IMR-90 (cell line): ENCODE results near the gene COLEC12. TPM values are rescaled to one million over a fixed set of nuclear protein-coding genes. Genes with fewer than 3 reads are reported as not detected.

ENCODE experiments used
- ATAC-seq: fragments of 200-7000 bp; cut with Tn5 transposase; 2 replicates; pipeline ENCODE4 v1.9.1; 2020; ENCODE audit warnings: low read depth, mild to moderate bottlenecking, moderate library complexity
- BruUV-seq: library from RNA; stranded (reverse); fragments of 400-500 nt; replicated peaks from 2 replicates; lab custom pipeline; 2021; lab: Mats Ljungman, UMichigan
- CTCF ChIA-PET: fragments of 300-600 bp; formaldehyde crosslinking; extraction: SDS; loops from one replicate; lab custom pipeline; 2021; ENCODE audit warnings: antibody characterized with exemption; lab: Yijun Ruan, JAX
- POLR2A ChIA-PET: fragments of 300-600 bp; sonication (Branson Sonifier 250); formaldehyde crosslinking; loops from one replicate; lab custom pipeline; 2022; ENCODE audit warnings: antibody characterized with exemption; ENCODE audit not compliant: unreplicated experiment; lab: Charles Lee
- DNase-seq: peaks from one replicate; pipeline ENCODE4 v3.0.0; 2013
- H2AFZ ChIP-seq: replicated peaks from 2 replicates; pipeline ENCODE3; 2013; ENCODE audit warnings: low read length, mild to moderate bottlenecking; ENCODE audit not compliant: poor library complexity
- H2AK5ac ChIP-seq: 2 replicates; pipeline ENCODE4 v1.6.1; 2013; ENCODE audit warnings: low read depth, low read length, inconsistent platforms
- H2AK9ac ChIP-seq: replicated peaks from 2 replicates; pipeline ENCODE3; 2013; ENCODE audit warnings: mild to moderate bottlenecking, low read depth, low read length, moderate library complexity; ENCODE audit not compliant: poor library complexity
- H2BK120ac ChIP-seq: 2 replicates; pipeline ENCODE4 v1.6.1; 2013; ENCODE audit warnings: low read depth, low read length, inconsistent platforms
- H2BK15ac ChIP-seq: 3 replicates; pipeline ENCODE4 v1.6.1; 2013; ENCODE audit warnings: low read depth, low read length, inconsistent platforms
- H2BK20ac ChIP-seq: 2 replicates; pipeline ENCODE4 v1.6.1; 2013; ENCODE audit warnings: low read depth, mild to moderate bottlenecking, inconsistent platforms, low read length, moderate library complexity
- H2BK5ac ChIP-seq: 2 replicates; pipeline ENCODE4 v1.6.1; 2013; ENCODE audit warnings: mild to moderate bottlenecking, low read depth, low read length, inconsistent platforms; ENCODE audit not compliant: poor library complexity, severe bottlenecking
- H3K14ac ChIP-seq: replicated peaks from 2 replicates; pipeline ENCODE4 v1.6.1; 2013; ENCODE audit warnings: low read depth, low read length, inconsistent platforms
- H3K18ac ChIP-seq: 2 replicates; pipeline ENCODE4 v1.6.1; 2013; ENCODE audit warnings: low read depth, low read length, control low read depth
- H3K23ac ChIP-seq: 2 replicates; pipeline ENCODE4 v1.6.1; 2013; ENCODE audit warnings: low read depth, low read length, inconsistent platforms
- H3K27ac ChIP-seq: 2 replicates; pipeline ENCODE4 v1.5.1; 2013; ENCODE audit warnings: mild to moderate bottlenecking, control low read depth, low read length; ENCODE audit not compliant: insufficient read depth
- H3K27me3 ChIP-seq: 2 replicates; pipeline ENCODE4 v1.6.1; 2013; ENCODE audit warnings: low read length; ENCODE audit not compliant: control insufficient read depth, insufficient read depth
- H3K36me3 ChIP-seq: 2 replicates; pipeline ENCODE4 v1.6.1; 2013; ENCODE audit warnings: low read length, mixed read lengths; ENCODE audit not compliant: control insufficient read depth, insufficient read depth
- H3K4ac ChIP-seq: 2 replicates; pipeline ENCODE4 v1.6.1; 2013; ENCODE audit warnings: low read depth, low read length, inconsistent platforms
- H3K4me1 ChIP-seq: 2 replicates; pipeline ENCODE4 v1.6.1; 2013; ENCODE audit warnings: low read length, mixed read lengths; ENCODE audit not compliant: control insufficient read depth, insufficient read depth
- H3K4me2 ChIP-seq: 2 replicates; pipeline ENCODE4 v1.6.1; 2013; ENCODE audit warnings: low read depth, mild to moderate bottlenecking, control low read depth, low read length, moderate library complexity
- H3K4me3 ChIP-seq: 2 replicates; pipeline ENCODE4 v1.5.1; 2013; ENCODE audit warnings: low read depth, mild to moderate bottlenecking, control low read depth, low read length, moderate library complexity; ENCODE audit not compliant: insufficient read depth
- H3K56ac ChIP-seq: 2 replicates; pipeline ENCODE4 v1.6.1; 2013; ENCODE audit warnings: low read length, inconsistent platforms; ENCODE audit not compliant: insufficient read depth; ENCODE audit errors: extremely low read depth
- H3K79me1 ChIP-seq, 2 experiments: 2 replicates each; pipeline ENCODE4 v1.6.1; 2013; ENCODE audit warnings: low read length in 2 of 2, inconsistent platforms in 1 of 2, low read depth in 1 of 2
- H3K9ac ChIP-seq: 2 replicates; pipeline ENCODE4 v1.6.1; 2013; ENCODE audit warnings: low read depth, low read length, control low read depth
- H3K9me1 ChIP-seq: 2 replicates; pipeline ENCODE4 v1.6.1; 2013; ENCODE audit warnings: low read length, inconsistent platforms; ENCODE audit not compliant: insufficient read depth
- H3K9me3 ChIP-seq: 2 replicates; pipeline ENCODE4 v1.6.1; 2013; ENCODE audit warnings: low read length; ENCODE audit not compliant: control insufficient read depth, insufficient read depth
- H4K20me1 ChIP-seq: 2 replicates; pipeline ENCODE4 v1.6.1; 2013; ENCODE audit warnings: low read length, inconsistent platforms; ENCODE audit not compliant: insufficient read depth
- H4K5ac ChIP-seq: 2 replicates; pipeline ENCODE4 v1.6.1; 2013; ENCODE audit warnings: mild to moderate bottlenecking, low read depth, low read length, control low read depth
- H4K8ac ChIP-seq, 2 experiments: 2 replicates each; pipeline ENCODE4 v1.6.1; 2013; ENCODE audit warnings: low read depth in 2 of 2, low read length in 2 of 2, control low read depth in 1 of 2, inconsistent platforms in 1 of 2
- H4K91ac ChIP-seq: 2 replicates; pipeline ENCODE4 v1.6.1; 2013; ENCODE audit warnings: low read depth, low read length, inconsistent platforms; ENCODE audit not compliant: insufficient read depth
- BHLHE40 ChIP-seq: fragments of 150-350 bp; IDR thresholded peaks from 2 replicates; pipeline ENCODE4 v1.6.1; 2016; ENCODE audit warnings: mild to moderate bottlenecking, low read depth, low read length
- CEBPB ChIP-seq: IDR thresholded peaks from 2 replicates; pipeline ENCODE4 v1.6.1; 2012; ENCODE audit warnings: low read depth, low read length, improper control_type of control experiment
- CHD1 ChIP-seq: IDR thresholded peaks from 2 replicates; pipeline ENCODE4 v1.6.1; 2012; ENCODE audit warnings: low read depth, low read length, improper control_type of control experiment
- MAFK ChIP-seq: IDR thresholded peaks from 2 replicates; pipeline ENCODE4 v1.6.1; 2012; ENCODE audit warnings: low read depth, low read length, improper control_type of control experiment
- RCOR1 ChIP-seq: IDR thresholded peaks from 2 replicates; pipeline ENCODE4 v1.6.1; 2012; ENCODE audit warnings: mild to moderate bottlenecking, low read length, improper control_type of control experiment; ENCODE audit not compliant: insufficient replicate concordance
- SMC3 ChIP-seq: fragments of 150-350 bp; IDR thresholded peaks from 2 replicates; pipeline ENCODE4 v1.6.1; 2016; ENCODE audit warnings: low read depth, mild to moderate bottlenecking, antibody characterized with exemption, low read length, moderate library complexity
- WGBS, 2 experiments: methylation state at CpG; one replicate each; pipeline versions ENCODE4 v1.1.5 to v1.1.7; 2013; ENCODE audit warnings: missing lambda C conversion rate in 2 of 2; ENCODE audit not compliant: insufficient read length in 1 of 2; ENCODE audit errors: extremely low coverage in 2 of 2; 5-methylcytosine and 5-hydroxymethylcytosine counted together
- dilution Hi-C: fragments of 300-500 bp; cut with HindIII; formaldehyde crosslinking; loops from one replicate; pipeline ENCODE4 v1.14.3; 2018; ENCODE audit warnings: low sequenced_read_pairs; ENCODE audit not compliant: unreplicated experiment
- in situ Hi-C: fragments of 300-500 bp; cut with MboI; formaldehyde crosslinking; loops from 3 replicates; pipeline ENCODE4 v1.14.3; 2019; ENCODE audit warnings: low sequenced_read_pairs, inconsistent platforms, mixed read lengths
- intact Hi-C: fragments of 100-400 bp; cut with micrococcal nuclease; formaldehyde crosslinking; loops from 2 replicates; pipeline ENCODE4 v1.10.0; 2022
- polyA plus RNA-seq, 3 experiments: library from polyadenylated mRNA; depleted of rRNA; stranded (reverse); fragments of >200 nt; gene quantifications; 2 replicates each; pipeline ENCODE4 v1.2.3, GENCODE V29; 2012; ENCODE audit warnings: low replicate concordance in 1 of 3
- total RNA-seq: library from RNA; depleted of rRNA; stranded (reverse); fragments of >200 nt; gene quantifications from 2 replicates; pipeline ENCODE4 v1.2.3, GENCODE V29; 2012
- TF ChIP-seq, protein P1 (sequence below): fragments of 150-350 bp; IDR thresholded peaks from 2 replicates; pipeline ENCODE4 v1.6.1; 2017; ENCODE audit warnings: mild to moderate bottlenecking, antibody characterized with exemption, low read length, low read depth
- TF ChIP-seq, protein P2 (sequence below): conservative IDR thresholded peaks from 2 replicates; pipeline ENCODE4 v1.5.1; 2012; ENCODE audit warnings: mild to moderate bottlenecking, low read depth, low read length, improper control_type of control experiment

COLEC12 gene
- total and polyA plus RNA-seq, 2 of the 4 experiments (the other 2 are of a cell fraction), result 1.0 to 2.3 TPM

DNA sequence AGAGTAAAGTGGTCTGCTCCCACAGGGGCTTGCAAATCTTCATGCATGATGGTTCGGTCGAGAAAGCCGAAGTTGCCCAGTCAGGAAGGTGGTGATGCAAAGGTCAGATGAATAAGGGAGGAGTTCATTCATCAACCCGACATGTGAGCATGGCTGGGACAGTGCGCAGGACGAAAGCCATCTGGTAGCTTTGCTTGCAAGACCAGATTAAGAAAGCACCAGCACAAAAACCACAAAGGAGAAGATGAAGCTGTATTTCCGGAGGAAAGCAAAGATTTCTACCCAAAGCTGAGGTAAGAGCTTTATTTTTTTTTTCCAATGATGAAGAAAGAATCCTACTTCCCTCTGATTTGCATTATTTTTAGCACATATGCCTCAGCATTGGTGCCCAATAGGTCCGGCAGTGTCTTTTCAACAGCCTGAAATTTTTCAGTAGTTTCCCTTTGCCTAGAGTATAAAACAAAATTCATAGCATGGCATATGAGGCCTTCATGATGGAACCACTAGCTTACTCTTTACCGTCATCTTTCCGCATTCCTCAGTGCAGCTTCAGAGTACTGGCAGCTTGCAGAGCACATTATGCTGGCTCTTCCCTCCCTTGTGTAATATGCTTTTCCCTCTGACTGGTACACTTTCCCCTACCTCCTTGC is 120.7 kb downstream of the COLEC12 start:
- 8% methylated on average over 2 of the region's 10 CpGs; no CpG with 5 or more reads in 1 of the 2 experiments for WGBS, 2 experiments
- POLR2A ChIA-PET, result no interaction called here

More for the DNA sequence above, 120.7 kb downstream of the COLEC12 start:
- H3K4ac ChIP-seq, result no peak overlapping the region
- H2BK20ac ChIP-seq, result no peak overlapping the region
- no peak overlapping the region for H3K23ac ChIP-seq
- H4K91ac ChIP-seq, result 0 out of 2 replicates have a peak overlapping the region, but pooled peaks have one; percentile 0
- H4K8ac ChIP-seq, result no peak overlapping the region; a peak in 1 of 4 replicates
- H2AK5ac ChIP-seq, result no peak overlapping the region
- no peak overlapping the region for H3K4me2 ChIP-seq
- no peak overlapping the region for H2AK9ac ChIP-seq
- 0 out of 2 replicates have a peak, but pooled peaks cover 3% of the 10 kb centered on the region for H3K9me1 ChIP-seq
- H3K79me1 ChIP-seq, result no peaks in the 10 kb centered on the region
- no peak overlapping the region for H3K14ac ChIP-seq
- H3K9ac ChIP-seq, result no peak overlapping the region
- TF ChIP-seq BHLHE40, result no peak
- TF ChIP-seq, protein P1, sequence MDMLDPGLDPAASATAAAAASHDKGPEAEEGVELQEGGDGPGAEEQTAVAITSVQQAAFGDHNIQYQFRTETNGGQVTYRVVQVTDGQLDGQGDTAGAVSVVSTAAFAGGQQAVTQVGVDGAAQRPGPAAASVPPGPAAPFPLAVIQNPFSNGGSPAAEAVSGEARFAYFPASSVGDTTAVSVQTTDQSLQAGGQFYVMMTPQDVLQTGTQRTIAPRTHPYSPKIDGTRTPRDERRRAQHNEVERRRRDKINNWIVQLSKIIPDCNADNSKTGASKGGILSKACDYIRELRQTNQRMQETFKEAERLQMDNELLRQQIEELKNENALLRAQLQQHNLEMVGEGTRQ, result no peak
- TF ChIP-seq, protein P2, sequence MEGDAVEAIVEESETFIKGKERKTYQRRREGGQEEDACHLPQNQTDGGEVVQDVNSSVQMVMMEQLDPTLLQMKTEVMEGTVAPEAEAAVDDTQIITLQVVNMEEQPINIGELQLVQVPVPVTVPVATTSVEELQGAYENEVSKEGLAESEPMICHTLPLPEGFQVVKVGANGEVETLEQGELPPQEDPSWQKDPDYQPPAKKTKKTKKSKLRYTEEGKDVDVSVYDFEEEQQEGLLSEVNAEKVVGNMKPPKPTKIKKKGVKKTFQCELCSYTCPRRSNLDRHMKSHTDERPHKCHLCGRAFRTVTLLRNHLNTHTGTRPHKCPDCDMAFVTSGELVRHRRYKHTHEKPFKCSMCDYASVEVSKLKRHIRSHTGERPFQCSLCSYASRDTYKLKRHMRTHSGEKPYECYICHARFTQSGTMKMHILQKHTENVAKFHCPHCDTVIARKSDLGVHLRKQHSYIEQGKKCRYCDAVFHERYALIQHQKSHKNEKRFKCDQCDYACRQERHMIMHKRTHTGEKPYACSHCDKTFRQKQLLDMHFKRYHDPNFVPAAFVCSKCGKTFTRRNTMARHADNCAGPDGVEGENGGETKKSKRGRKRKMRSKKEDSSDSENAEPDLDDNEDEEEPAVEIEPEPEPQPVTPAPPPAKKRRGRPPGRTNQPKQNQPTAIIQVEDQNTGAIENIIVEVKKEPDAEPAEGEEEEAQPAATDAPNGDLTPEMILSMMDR, result no peak
- no peak for TF ChIP-seq SMC3
- TF ChIP-seq CHD1, result no peak
- TF ChIP-seq RCOR1, result no peak
- TF ChIP-seq MAFK, result no peak
- no peak for TF ChIP-seq CEBPB
- H3K27me3 ChIP-seq, result peaks cover 6% of the 10 kb centered on the region
- no peak overlapping the region for H4K5ac ChIP-seq
- H3K36me3 ChIP-seq, result no peaks in the 10 kb centered on the region
- BruUV-seq, result no TSS peak
- CTCF ChIA-PET, result no interaction called here
- intact Hi-C loops, result no loop called here
- H3K56ac ChIP-seq, result no peak overlapping the region
- H2AFZ ChIP-seq, result peak overlapping the region; percentile 33
- H4K20me1 ChIP-seq, result no peaks in the 10 kb centered on the region
- no peak overlapping the region for H2BK15ac ChIP-seq
- no peak overlapping the region for H3K18ac ChIP-seq
- in situ Hi-C loops, result no loop called here
- no peaks in the 10 kb centered on the region for H3K9me3 ChIP-seq
- DNase-seq (peak; percentile 55), ATAC-seq (peak; percentile 63)
- H3K4me3 ChIP-seq, result no peak overlapping the region
- dilution Hi-C loops, result no loop called here
- peaks cover 7% of the 10 kb centered on the region; the same call in 1 of the 2 replicates for H3K4me1 ChIP-seq
- H3K27ac ChIP-seq, result no peak overlapping the region
- no peak overlapping the region for H2BK5ac ChIP-seq
- H2BK120ac ChIP-seq, result no peak overlapping the region
